H7 (cell line): Measurements from ENCODE around the gene XAGE1A. TPM values are rescaled to one million over a fixed set of nuclear protein-coding genes. Genes with fewer than 3 reads are reported as not detected.
"Not testable (repeated sequence)": the region's sequence is repeated elsewhere in the genome, so short reads cannot be mapped to it uniquely, and the experiment has no call there.

Experiments used
- DNase-seq: peaks from one replicate; pipeline ENCODE4 v3.0.0; 2012
- H3K27me3 ChIP-seq: 2 replicates; pipeline ENCODE4 v1.6.0; 2011; ENCODE audit warnings: mild to moderate bottlenecking, low read length; ENCODE audit not compliant: control insufficient read depth, insufficient read depth
- H3K36me3 ChIP-seq: replicated peaks from 2 replicates; pipeline ENCODE4 v1.5.1; 2011; ENCODE audit warnings: low read length; ENCODE audit not compliant: control insufficient read depth, insufficient read depth
- H3K4me3 ChIP-seq: 2 replicates; pipeline ENCODE4 v1.5.1; 2011; ENCODE audit warnings: low read depth, mild to moderate bottlenecking, control low read depth, low read length, moderate library complexity; ENCODE audit not compliant: insufficient read depth
- total RNA-seq: library from RNA; depleted of rRNA; stranded (reverse); fragments of >200 nt; shearing (Covaris generic); gene quantifications from 2 replicates; pipeline ENCODE4 v1.2.3, GENCODE V29; 2014; rRNA removed

XAGE1A gene
- total RNA-seq, 1 experiment from 2014 or later = not detected

GRCh38 chrX:52548769-52549168 is 53.2 kb downstream of the XAGE1A start:
- not testable (repeated sequence) for H3K4me3 ChIP-seq, DNase-seq, H3K27me3 ChIP-seq, H3K36me3 ChIP-seq

Other genes with a start within 250 kb of the XAGE1A start
- gene XAGE2, start 126.8 kb upstream of the XAGE1A start, total RNA-seq = not detected in 2 replicates
- not detected in 2 replicates for gene XAGE1B, start 21.3 kb downstream of the XAGE1A start, total RNA-seq
- not detected in 2 replicates for gene SSX7, start 159.1 kb downstream of the XAGE1A start, total RNA-seq
- 0.45 TPM in 1 of 2 replicates, not detected in the other for gene SSX2, start 211.4 kb downstream of the XAGE1A start, total RNA-seq